GM19035 (cell line): Measurements from ENCODE around the gene LRRC75A.
"Not testable (repeated sequence)": the region's sequence is repeated elsewhere in the genome, so short reads cannot be mapped to it uniquely, and the experiment has no call there.

Source experiments
- ATAC-seq: cut with Tn5 transposase; IDR thresholded peaks from one replicate; pipeline ENCODE4 v1.9.1; 2021; ENCODE audit not compliant: unreplicated experiment

The LRRC75A gene

DNA sequence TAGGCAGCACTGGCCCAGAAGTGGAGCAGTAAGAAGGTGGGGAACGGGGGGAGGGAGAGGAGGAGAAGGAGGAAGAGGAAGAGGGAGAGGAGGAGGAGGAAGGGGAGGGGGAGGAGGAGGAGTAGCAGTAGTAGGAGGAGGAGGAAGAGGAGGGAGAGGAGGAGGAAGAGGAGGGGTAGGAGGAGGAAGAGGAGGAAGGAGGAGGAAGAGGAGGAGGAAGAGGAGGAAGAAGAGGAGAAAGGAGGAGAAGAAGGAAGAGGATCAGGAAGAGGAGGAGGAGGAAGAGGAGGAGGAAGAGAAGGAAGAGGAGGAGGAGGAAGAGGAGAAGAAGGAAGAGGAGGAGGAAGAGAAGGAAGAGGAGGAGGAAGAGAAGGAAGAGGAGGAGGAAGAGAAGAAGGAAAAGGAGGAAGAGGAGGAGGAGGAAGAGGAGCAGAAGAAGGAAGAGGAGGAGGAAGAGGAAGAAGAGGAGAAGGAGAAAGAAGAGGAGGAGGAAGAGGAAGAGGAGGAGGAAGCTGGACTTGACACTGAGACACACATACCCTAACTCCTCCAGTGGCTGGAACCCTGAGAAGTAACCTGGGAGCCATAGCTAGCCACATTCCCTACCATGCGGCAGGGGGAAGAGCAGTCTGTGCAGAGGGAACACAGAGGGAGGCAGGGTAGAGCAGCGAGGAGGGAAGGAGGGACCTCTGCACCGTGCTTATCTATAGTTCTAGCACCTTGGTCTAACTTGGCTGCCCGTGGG lies 35.8 kb downstream of the LRRC75A start:
- no peak for ATAC-seq

DNA sequence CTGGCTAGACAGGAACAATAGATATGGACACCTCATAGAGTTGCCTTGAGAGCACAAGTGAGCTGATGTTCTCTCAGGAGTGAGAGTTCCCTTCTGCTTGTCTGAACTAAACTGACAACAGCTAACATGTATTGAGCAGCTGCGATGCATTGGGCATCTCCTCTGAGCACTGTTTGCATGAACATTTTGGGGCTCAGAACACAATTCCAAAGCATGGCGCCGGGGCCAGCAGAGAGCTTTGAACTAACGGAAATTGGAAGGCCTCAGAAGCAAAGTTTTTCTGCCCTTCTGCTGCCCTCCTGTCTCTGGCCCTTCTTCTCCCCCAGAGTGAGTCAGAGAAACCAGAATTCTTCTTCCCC lies 38.5 kb downstream of the LRRC75A start:
- no peak for ATAC-seq

DNA sequence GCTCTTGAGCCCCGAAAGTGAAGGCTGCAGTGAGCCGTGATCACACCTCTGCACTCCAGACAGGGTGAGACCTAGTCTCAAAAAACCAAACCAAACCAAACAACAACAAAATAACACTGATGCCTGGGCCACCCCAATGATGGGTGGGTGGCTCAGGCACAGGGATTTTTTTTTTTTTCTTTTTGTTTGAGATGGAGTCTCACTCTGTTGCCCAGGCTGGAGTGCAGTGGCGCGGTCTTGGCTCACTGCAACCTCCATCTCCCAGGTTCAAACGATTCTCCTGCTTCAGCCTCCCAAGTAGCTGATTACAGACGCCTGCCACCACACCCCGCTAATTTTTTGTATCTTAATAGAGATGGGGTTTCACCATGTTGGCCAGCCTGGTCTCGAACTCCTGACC lies 39.7 kb downstream of the LRRC75A start:
- not testable (repeated sequence) for ATAC-seq

DNA sequence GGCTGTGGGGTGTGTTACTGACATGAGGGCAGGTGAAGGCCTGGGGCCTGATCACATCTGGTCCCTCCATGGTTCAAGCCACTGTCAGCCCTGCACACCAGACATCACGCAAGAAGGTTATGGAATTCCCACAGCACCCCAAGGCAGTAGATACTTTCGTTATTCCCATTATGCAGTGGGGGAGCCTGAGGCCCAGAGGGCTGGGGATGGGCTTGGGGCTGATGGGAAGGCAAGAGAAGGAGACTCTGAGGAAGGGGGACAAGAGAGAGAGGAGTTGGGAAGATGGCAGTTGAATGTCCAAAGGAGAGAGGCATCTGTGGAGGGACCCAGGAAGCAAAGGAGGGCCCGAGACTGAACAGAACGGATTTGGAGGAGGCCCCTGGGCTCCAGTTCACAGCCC lies 42.0 kb downstream of the LRRC75A start:
- no peak for ATAC-seq

DNA sequence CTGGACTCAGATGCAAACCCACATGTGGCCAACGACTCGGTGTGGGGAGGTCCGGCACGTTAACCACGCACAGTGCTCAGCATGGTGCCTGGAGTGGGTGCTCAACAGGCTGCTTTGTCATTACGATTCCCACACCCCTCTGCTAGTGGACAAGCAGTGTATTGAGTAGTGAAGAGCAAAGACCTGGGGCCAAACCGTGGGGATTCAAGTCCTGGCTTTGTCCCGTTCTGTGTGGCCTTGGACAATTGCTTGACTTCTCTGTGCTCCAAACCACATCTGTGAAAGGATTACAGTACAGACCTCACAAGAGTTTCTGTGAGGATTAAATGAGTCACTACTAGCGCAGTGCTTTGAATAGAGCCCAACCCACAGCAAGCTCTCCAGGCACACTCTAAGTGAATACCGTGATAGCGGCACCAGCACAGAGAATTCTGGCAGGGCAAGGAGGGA lies 42.8 kb downstream of the LRRC75A start:
- ATAC-seq: no peak

DNA sequence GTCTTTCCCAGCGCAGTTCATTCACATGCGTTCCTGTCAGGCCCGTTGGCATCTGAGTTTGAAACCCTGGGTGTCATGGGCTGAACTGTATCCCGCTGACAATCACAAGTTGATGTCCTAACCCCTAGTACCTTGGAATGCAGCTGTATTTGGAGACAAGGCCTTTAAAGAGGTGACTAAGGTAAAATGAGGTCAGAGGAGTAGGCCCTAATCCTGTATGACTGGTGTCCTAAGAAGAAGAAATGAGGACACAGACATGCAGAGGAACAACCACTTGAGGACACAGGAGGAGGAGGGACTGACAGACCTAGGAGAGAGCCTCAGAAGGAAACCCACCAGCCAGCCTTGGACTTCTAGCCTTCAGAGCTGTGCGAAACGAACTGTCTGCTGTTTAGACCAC lies 43.5 kb downstream of the LRRC75A start:
- no peak for ATAC-seq

DNA sequence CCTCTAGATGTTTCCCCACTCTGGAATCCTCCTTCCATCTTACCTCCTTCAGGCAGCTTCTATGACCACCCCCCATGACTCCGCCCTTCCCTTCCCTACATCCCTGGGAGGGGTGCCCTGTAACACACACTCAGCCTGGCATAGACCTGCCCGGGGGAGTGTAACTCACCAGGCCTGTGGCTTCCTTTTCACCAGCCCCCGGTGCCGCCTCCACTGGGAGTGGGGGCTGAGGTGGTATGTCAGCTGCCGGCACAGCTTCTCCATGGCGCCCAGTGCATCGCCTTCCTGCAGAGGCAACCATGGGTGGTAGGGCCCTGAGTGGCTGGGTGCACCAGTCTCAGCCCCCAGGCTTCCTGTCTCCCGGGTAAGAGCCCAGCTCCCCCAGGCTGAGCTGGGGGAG lies 44.3 kb downstream of the LRRC75A start:
- ATAC-seq: no peak

DNA sequence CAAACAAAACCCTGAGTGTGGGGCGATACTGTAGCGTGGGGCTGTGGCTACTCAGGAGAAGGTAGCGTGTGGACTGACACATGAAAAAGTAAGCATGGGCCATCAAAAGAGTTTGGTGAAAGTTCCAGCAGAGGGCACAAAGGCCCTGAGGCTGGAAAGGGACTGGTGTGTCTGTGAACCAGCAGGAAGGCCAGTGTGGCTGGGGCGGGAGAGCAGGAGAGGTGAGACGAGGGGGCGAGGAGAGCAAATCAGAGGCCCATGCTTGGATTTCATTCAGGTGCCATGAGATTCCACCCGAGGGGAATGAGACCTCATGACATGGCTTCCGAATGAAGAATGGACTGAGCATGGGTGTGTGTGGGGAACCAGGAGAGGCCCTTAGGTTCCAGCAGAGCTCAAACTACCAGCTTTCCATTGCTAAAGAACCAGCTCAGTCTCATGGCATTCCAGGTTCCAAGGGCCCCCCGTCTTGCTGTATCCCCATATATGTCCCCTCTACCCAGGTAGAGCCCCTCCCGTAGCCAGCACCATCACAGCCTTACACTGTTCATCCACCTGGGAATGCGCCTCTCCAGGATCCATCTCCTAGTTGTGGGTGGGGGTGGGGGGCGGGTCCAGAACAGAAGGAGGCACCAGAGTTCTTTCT lies 45.5 kb downstream of the LRRC75A start:
- ATAC-seq: no peak

DNA sequence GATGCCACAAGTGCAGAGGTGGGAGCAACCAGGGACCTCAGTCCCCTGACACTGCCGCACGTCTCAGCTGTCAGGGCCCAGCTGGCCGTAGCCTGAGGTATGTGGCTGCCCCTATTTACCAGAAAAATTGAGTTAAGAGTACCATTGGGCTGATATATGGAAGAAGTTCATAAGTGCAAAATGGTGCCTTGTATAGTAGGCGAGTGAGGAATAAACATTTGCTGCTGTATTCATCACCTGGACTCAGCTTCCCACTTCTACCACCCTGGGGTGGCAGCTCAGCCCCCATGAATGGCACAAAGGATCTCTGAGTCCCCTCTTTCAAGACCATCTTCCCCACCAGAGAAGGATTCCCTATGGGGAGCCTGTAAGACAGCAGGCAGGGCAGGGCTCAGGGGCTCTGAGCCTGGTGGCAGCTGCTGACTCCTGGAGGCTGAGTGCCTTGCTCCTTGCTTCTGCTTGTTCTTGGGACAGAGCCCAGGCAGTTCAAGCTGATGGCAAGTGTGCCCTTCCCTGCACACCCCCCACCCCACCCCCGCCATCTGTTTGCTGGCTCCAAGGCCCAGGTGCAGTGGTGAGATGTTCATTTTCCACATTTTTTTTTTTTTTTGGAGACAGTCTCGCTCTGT lies 47.6 kb downstream of the LRRC75A start:
- ATAC-seq: no peak

DNA sequence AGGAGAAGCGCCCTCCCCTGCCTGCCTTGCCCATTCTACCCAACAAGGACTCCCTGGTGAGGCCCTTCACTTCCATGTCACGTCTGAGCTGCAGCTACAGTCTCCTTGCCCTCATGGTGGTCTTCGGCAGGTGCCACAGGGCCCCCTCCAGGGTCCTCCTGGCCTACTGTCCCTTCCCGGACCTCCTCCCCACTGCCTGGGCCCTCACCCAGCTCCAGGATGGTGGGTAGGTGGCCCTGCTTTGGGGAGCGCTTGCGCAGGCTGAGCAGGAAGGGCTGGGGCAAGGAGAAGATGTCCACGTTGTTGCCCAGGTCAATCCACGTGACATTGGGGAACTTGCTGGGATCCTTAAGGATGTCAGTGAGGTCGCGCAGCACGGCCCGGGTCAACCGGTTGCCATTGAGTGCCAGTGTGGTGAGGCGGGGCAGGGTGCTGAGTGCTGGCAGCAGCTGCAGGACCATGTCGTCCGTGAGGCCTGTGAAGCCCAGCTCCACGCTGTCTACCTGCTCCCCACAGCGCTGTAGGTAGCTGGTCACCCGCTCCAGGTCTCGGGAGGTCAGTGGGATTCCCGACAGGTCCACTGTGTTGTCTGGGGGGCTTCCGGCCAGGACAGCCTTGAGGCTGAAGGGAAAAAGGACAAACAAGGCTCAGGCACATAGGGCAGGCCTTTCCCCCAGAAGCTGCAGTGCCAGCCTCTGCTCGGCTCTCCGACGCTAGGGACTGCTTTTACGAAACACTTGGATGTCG lies 48.3 kb downstream of the LRRC75A start:
- no peak for ATAC-seq

DNA sequence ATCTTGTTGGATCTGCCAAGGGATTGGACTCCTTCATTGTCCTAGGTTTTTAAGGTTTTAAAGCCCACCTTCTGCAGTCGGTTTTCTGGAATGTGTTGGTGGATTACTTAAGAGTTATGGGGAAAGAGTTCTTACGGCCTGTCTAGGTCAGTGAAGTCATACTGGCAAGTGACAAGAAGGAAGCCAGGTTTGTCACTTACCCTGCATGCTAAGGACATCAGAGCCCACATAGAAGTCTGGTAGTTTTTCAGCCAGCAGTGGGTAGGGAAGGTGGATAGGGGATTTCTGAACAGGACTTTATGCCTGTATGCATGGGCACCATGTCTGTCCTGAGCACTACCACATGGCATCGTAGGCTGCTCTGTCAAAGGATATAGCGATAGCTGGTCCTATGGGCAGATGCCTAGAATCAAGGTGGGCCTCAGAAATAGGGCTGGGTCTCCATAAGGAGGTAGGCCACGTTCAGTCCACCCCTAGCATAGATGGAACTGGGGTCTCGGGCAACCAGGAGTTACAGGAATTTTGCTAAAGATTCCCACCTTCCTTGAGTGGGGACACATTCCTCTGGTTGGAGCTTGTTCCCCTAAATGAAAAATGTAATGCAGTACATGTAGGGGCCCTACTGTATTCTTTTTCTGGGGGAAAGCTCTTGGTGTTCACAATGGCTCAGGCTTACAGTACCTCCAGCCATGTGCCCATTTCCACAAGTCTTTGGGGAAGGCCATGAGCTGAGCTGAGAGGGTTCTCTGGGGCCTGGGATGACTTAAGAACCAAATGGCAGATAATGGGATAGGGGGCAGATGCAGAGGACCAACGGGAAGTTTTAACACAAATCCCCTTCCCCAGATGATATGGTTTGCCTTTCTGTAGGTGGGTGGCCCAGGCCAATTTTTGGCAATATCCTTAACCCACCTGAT lies 49.1 kb downstream of the LRRC75A start:
- ATAC-seq: no peak

DNA sequence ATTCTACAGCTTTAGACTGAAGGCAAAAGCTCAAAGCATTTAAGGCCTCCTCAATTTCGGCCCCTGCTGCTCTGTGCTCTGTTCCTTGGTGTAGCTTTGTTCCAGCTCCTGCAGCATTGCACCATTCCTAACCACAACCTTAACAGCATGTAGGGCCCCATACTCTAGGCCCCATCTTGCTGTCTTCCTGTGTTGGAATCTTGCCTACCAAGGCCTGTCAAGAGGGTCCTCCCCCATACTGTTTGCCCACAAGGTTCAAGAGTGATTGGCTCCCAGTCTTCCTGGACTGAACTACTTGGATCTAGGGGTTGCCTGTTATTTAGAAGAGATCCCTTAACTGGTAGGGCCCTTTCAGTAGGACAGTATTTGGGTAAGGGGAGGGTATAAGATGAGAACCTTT lies 49.9 kb downstream of the LRRC75A start:
- no peak for ATAC-seq

DNA sequence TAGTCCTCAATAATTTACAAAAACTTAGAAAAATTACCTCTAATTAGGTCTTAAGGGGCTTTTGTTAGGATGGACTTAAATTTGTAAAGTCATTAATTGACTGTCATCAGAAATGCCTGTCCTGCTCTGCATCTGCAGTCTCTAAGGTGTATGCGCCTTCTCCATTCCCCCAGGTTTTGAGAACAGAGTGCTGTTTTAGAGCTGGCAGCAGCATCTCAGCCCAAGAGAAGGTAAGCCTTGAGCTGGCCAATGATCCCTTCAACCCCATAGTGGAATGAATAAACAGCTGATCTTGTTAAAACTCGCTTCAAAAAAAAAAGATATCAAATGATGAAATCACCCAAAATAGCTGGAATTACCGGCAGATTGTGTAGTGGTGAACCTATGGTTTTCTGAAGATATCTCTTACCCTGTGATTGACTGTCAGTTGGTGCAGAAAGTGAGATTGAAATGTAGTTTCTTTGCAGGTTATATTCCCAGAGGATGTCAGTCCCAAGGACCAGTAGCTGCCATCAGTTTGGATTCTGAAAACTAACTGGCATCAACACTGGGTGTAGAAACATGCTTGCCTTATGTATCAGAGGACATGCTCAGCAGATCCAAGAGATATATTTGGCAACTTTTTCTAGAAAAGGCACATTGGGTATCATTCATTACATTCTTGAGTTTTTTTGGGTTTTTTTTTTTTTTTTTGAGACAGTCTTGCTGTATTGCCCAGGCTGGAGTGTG lies 50.9 kb downstream of the LRRC75A start:
- no peak for ATAC-seq

DNA sequence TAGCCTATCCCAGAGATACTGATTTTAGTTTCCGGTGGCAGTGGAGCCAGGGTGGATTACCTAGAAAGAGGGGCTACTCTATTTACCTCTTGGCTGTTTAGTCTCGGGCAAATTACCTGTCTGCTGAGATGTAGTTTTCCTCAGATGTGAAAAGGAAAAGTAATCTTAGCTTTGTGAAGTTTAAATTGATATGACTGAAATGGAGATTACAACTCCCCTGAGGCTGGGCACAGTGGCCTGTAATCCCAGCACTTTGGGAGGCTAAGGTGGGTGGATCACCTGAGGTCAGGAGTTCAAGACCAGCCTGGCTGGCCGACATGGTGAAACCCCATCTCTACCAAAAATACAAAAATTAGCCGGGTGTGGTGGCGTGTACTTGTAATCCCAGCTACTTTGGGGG lies 51.6 kb downstream of the LRRC75A start:
- ATAC-seq: not testable (repeated sequence)

DNA sequence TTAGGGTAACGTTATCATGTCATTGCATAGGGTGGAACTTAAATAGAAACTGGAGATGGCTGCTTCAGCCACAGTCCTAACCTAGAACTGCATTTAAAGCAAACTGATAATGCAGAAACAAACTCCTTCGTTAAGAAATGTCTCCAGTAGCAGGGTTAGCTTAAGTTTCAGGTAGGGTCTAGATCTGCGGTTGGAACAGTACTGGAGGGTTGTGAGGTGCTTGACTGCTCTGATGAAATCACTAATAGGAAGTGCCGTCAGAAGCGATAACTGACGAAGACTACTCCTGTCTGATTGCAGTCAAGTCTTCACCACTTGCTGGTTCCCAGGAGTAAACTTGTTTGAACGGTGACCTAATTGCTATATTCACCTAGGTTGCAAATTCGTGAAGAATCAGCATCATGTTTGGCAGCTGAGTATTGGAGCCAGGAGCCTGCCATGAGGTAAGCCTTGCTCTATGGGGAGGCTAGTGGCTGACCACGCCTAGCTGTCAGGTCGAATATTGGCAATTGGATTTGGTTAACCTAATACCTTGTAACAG lies 52.1 kb downstream of the LRRC75A start:
- ATAC-seq: no peak

DNA sequence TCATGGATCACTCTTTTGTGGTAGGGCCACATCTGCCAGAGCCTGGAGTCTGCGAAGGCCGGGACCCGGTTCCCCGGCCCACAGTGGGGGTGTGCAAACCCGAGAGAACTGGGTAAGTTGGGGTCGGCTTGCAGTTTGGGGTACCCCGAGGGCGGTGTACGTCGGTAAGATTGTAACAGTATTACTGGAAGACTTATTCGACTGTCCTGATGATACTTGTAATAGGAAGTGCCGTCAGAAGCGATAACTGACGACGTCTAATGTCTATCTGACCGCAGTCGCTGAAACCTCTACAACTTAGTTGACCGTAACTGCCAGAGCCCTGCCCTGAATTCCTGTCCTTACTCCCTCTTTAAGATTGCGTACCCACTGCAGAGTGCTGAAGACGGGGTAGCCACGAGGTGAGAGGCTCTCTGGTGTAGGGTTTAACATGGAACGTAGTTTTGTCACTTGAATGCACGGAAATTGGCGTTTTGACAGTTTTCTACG lies 52.6 kb downstream of the LRRC75A start:
- peak; percentile 3 for ATAC-seq

DNA sequence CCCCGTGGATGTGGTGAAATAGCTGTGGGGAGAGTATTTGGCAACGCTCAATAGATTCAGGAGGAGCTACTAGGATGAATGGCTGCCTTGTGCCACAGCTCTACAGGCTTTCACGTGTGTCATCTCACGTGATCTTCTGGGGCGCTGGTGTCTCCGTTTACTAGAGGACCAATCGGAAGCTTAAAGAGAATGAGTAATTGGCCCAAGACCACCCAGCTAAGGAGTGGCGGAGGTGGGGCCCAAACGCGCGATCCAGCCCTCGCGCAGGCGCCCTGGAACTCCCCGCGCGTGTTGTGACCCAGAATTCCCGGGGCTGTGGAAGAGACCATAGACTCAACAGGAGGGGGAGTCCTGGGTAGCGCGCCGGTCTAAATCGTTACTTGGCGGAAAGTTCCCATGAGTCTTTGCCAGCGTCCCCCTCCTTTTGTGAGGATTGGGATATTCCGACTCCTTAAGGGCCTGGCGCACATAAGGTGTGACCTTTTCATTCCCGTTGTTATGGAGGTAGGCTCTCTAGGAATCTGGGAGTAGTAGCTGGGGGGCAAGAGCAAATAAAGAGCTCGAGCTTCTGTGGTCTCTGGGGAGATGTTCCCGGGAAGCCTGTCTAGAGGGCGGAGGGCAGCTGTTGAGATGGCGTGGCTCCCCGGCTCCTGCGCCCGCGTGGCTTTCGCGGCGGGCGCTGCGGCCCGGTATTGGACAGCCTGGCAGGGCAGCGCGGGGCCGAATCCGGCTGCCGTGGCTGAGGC lies 53.3 kb downstream of the LRRC75A start:
- ATAC-seq: peak; percentile 82

DNA sequence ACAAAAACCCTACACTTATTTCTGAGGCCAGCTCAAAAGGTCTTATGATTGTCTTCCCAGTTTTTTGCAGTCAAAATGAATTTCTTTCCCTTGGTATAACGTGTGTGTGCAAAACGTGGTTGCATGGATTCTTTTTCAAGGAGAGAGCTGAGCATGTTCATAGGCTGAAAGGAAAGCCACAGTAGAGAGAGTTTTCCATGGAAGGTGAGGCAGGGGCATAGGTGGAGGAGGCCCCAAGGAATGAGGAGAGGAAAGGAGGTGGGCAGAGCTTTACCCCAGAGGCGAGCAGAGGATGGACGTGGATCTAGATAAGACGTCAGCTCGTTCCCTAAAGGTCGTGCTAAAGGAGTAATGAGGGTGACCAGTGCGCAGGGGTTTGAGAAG lies 53.8 kb downstream of the LRRC75A start:
- peak; percentile 8 for ATAC-seq

DNA sequence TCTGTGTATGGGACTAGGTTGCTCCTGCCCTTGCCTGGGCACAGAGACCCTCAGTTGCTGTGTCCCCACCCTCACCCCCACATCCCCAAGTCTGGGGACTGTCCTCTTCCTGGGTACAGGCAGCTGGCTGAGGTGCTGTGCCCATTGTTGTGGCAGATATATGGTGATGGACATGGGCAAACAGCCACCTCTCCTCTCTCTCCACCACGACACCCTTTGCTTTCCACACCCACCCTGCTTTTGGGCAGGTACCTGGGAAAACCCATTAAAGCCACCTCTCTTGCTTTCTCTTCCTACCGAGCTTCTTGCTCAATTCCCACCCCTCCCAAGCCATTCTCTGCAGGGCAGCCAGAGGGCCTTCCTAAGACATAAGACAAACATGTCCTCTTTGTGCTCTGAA lies 54.9 kb downstream of the LRRC75A start:
- no peak for ATAC-seq
